ENCODE measurements around the gene BICC1.

Gene BICC1

GRCh38 chr10:58512491-58513187, at the start of gene BICC1:
TSS of gene BICC1 (plus strand) at chr10:58512872. CDS start at chr10:58513144, 272 bp downstream.
- DNase-seq, result peak; percentile 2

GRCh38 chr10:58464956-58465355, 47.7 kb upstream of the BICC1 start:
- no peak for DNase-seq

- DNase-seq, result no peak
Measured at GRCh38 chr10:58465629-58466028, 47.0 kb upstream of the BICC1 start.

- no peak for DNase-seq
Measured at GRCh38 chr10:58467931-58468635, 44.6 kb upstream of the BICC1 start.

GRCh38 chr10:58473976-58474375, 38.7 kb upstream of the BICC1 start:
- DNase-seq, result no peak

- no peak for DNase-seq
Measured at GRCh38 chr10:58475322-58476277, 37.1 kb upstream of the BICC1 start.

GRCh38 chr10:58477122-58477521, 35.5 kb upstream of the BICC1 start:
- no peak for DNase-seq

GRCh38 chr10:58477902-58478301, 34.8 kb upstream of the BICC1 start:
- DNase-seq, result no peak

GRCh38 chr10:58479045-58479444, 33.6 kb upstream of the BICC1 start:
- DNase-seq, result no peak

- DNase-seq, result no peak
Measured at GRCh38 chr10:58480321-58480720, 32.4 kb upstream of the BICC1 start.

GRCh38 chr10:58481569-58482109, 31.0 kb upstream of the BICC1 start:
- DNase-seq, result no peak

- no peak for DNase-seq
Measured at GRCh38 chr10:58486821-58487220, 25.9 kb upstream of the BICC1 start.

- DNase-seq, result no peak
Measured at GRCh38 chr10:58488921-58489320, 23.8 kb upstream of the BICC1 start.

GRCh38 chr10:58502956-58503355, 9.7 kb upstream of the BICC1 start:
- DNase-seq, result no peak

- no peak for DNase-seq
Measured at GRCh38 chr10:58508316-58508715, 4.4 kb upstream of the BICC1 start.

GRCh38 chr10:58511765-58512490, 744 bp upstream of the BICC1 start:
- no peak for DNase-seq

GRCh38 chr10:58513188-58514110, 777 bp downstream of the BICC1 start:
- DNase-seq, result peak; percentile 1

- DNase-seq, result no peak
Measured at GRCh38 chr10:58514111-58514770, 1.6 kb downstream of the BICC1 start.

- no peak for DNase-seq
Measured at GRCh38 chr10:58515291-58515941, 2.7 kb downstream of the BICC1 start.

- DNase-seq, result no peak
Measured at GRCh38 chr10:58516119-58516518, 3.4 kb downstream of the BICC1 start.
